ENCODE data around the gene TMED1. TPM values are rescaled to one million over a fixed set of nuclear protein-coding genes. Genes with fewer than 3 reads are reported as not detected.

TMED1 gene
- total RNA-seq, 1 experiment from 2014 or later: 32.3 TPM

DNA sequence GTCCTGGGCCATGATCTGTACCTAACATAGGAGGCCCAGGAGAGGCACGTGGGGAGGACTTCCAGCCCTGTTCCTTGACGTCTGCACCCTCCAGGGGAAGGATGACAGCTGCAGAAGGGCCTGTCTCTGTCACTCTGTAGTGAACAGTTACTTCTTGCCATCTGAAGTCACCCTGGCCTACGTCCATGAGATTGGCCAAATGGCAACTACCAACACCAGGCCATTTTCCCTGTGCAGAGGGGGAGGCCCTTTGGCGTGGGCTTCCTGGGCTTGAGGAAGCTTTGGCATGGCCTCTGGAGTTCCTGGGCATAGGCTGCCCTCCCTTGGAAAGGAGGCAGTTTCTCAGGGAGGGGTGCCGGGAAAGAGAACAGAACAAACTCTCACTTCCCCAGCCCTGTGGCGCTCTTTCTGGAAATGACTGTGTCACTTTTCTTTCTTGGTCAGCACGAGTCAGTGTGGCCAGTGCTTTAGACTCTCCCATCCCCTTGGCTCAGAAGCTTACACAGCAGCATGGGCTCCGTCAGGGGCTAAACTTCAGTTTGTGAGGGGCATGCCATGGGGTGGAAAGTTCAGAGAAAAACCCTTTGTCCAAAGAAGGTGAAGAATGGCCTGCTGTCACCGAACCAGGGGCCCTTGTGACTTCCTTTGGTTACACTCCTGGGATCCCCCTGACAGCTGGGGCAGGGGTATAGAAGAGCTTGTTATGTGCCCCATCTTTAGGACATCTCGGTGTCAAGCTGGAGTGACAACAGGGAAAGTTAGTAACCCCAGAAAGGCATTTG is 40.6 kb upstream of the TMED1 start:
- Mint-ChIP-seq H3K36me3 (ENCODE audit: insufficient read depth in 1 of 3, low read depth in 3 of 3) (peaks cover 6 to 27% (median 7%) of the 10 kb centered on the region in 3 experiments; a peak in 6 of 7 replicates), H3K9me3 (no peaks in the 10 kb centered on the region), H3K27ac (peak overlapping the region in 2 of 3 experiments; percentile 52 to 71; a peak in 3 of 7 replicates), H3K27me3 (ENCODE audit: low read depth) (no peaks in the 10 kb centered on the region), H3K4me1 (peaks cover 38 to 43% of the 10 kb centered on the region in 2 experiments), H3K4me3 (no peak overlapping the region)
- Histone ChIP-seq H3K9me3 (ENCODE audit: control insufficient read depth, low read depth, low read length) (no peaks in the 10 kb centered on the region), H2AK5ac (ENCODE audit: insufficient read length, low read length) (no peak overlapping the region), H2BK20ac (ENCODE audit: low read depth, low read length, poor library complexity, severe bottlenecking) (no peak overlapping the region), H3K14ac (ENCODE audit: insufficient read depth, low read length) (no peak overlapping the region), H3K56ac (ENCODE audit: insufficient read length, low read depth, low read length) (no peak overlapping the region), H4K5ac (ENCODE audit: insufficient read length, low read depth, low read length) (no peak overlapping the region), H2BK120ac (ENCODE audit: low read depth, low read length, poor library complexity, severe bottlenecking) (no peak overlapping the region), H4K8ac (replicated peaks; ENCODE audit: insufficient read length, low read depth, low read length) (no peak overlapping the region), H3T11ph (ENCODE audit: low read length) (no peak overlapping the region), H3K18ac (ENCODE audit: insufficient read length, low read depth, low read length) (no peak overlapping the region), H3K27ac (ENCODE audit: insufficient read length, low read depth, low read length) (no peak overlapping the region), H3K23ac (ENCODE audit: insufficient read length, low read depth, low read length) (no peak overlapping the region), H3K79me1 (ENCODE audit: insufficient read depth, low read depth, low read length, poor library complexity, severe bottlenecking) (peaks cover 7% of the 10 kb centered on the region), H4K91ac (ENCODE audit: insufficient read length, low read depth, low read length) (no peak overlapping the region), H3K9ac (ENCODE audit: extremely low read depth, insufficient read length, low read length) (no peak overlapping the region), H2BK5ac (ENCODE audit: insufficient read length, low read length) (no peak overlapping the region), H3K4me1 (ENCODE audit: insufficient read depth, low read length) (peaks cover 6% of the 10 kb centered on the region; the same call in 1 of the 2 replicates), H4K20me1 (ENCODE audit: control insufficient read depth, insufficient read depth, insufficient read length) (no peaks in the 10 kb centered on the region), H3K27me3 (ENCODE audit: insufficient read depth, low read length) (no peaks in the 10 kb centered on the region), H3K79me2 (ENCODE audit: insufficient read depth, low read length) (peaks cover 32% of the 10 kb centered on the region; the same call in 1 of the 2 replicates), H3K23me2 (ENCODE audit: insufficient read length, low read depth, low read length, poor library complexity, severe bottlenecking) (peaks cover 4% of the 10 kb centered on the region), H2AFZ (ENCODE audit: low read length) (no peak overlapping the region), H3K4me2 (ENCODE audit: insufficient read depth, insufficient read length, low read length) (no peak overlapping the region), H3K4ac (ENCODE audit: low read depth, low read length) (no peak overlapping the region), H2BK12ac (ENCODE audit: insufficient read length, low read depth, low read length) (no peak overlapping the region), H2BK15ac (ENCODE audit: low read depth, low read length) (no peak overlapping the region)
- WGBS (ENCODE audit: extremely low coverage, insufficient read length, low lambda C conversion rate): no CpG with 5 or more reads among the region's 10 CpGs
- TF ChIP-seq, protein P1, sequence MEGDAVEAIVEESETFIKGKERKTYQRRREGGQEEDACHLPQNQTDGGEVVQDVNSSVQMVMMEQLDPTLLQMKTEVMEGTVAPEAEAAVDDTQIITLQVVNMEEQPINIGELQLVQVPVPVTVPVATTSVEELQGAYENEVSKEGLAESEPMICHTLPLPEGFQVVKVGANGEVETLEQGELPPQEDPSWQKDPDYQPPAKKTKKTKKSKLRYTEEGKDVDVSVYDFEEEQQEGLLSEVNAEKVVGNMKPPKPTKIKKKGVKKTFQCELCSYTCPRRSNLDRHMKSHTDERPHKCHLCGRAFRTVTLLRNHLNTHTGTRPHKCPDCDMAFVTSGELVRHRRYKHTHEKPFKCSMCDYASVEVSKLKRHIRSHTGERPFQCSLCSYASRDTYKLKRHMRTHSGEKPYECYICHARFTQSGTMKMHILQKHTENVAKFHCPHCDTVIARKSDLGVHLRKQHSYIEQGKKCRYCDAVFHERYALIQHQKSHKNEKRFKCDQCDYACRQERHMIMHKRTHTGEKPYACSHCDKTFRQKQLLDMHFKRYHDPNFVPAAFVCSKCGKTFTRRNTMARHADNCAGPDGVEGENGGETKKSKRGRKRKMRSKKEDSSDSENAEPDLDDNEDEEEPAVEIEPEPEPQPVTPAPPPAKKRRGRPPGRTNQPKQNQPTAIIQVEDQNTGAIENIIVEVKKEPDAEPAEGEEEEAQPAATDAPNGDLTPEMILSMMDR (conservative IDR thresholded peaks at IDR 0.05): no peak
- no peak for DNase-seq

All from H9 (cell line).